AG04450 (cell line): ENCODE data around the gene VWA3A. TPM values are rescaled to one million over a fixed set of nuclear protein-coding genes. Genes with fewer than 3 reads are reported as not detected.
A peak's percentile ranks its signal among the peaks of the same experiment; 100 is the strongest.

Experiments
- CTCF ChIA-PET: fragments of 300-600, 350-600 bp; formaldehyde crosslinking; extraction: SDS; loops from one replicate; lab custom pipeline; 2022; ENCODE audit warnings: antibody characterized with exemption, inconsistent platforms; lab: Charles Lee
- POLR2A ChIA-PET: fragments of 350-600 bp; formaldehyde crosslinking; extraction: SDS; loops from one replicate; lab custom pipeline; 2021; ENCODE audit warnings: antibody characterized with exemption, inconsistent platforms; lab: Yijun Ruan, JAX
- DNase-seq: peaks from one replicate; pipeline ENCODE4 v3.0.0-alpha.2; 2011; ENCODE audit warnings: low read depth, low spot score
- H3K27ac ChIP-seq: one replicate; pipeline ENCODE4 v1.5.1; 2012; ENCODE audit warnings: low read depth, low read length, control low read depth
- H3K27me3 ChIP-seq: one replicate; pipeline ENCODE4 v1.6.0; 2012; ENCODE audit warnings: low read length; ENCODE audit not compliant: control insufficient read depth, insufficient read depth
- H3K4me3 ChIP-seq: 2 replicates; pipeline ENCODE4 v1.5.1; 2011; ENCODE audit warnings: mild to moderate bottlenecking, low read depth, low read length, control low read depth
- H3K9me3 ChIP-seq: 2 replicates; pipeline ENCODE4 v1.5.1; 2012; ENCODE audit warnings: low read length; ENCODE audit not compliant: control insufficient read depth, insufficient read depth
- CTCF ChIP-seq: IDR thresholded peaks from 2 replicates; pipeline ENCODE4 v1.5.1; 2011; ENCODE audit warnings: low read depth, low read length, control low read depth, inconsistent platforms
- polyA plus RNA-seq: library from polyadenylated mRNA; depleted of rRNA; stranded (reverse); fragments of >200 nt; gene quantifications from 2 replicates; pipeline ENCODE4 v1.2.3, GENCODE V29; 2011; rRNA removed

The VWA3A gene
- polyA plus RNA-seq, 1 experiment: not detected

GRCh38 chr16:22203091-22203490 lies 110.8 kb downstream of the VWA3A start:
- ChIA-PET CTCF (interaction anchor here (0.6 to 1.7 kb wide), 2 partner anchors 93 to 98 kb away, joined by 3 to 5 read pairs; no protein-coding TSS in a partner anchor), POLR2A (no interaction called here)
- no peaks in the 10 kb centered on the region; the same call in 1 of the 2 replicates for H3K9me3 ChIP-seq
- TF ChIP-seq CTCF: no peak
- no peak overlapping the region for H3K27ac ChIP-seq
- no peak overlapping the region for H3K4me3 ChIP-seq
- no peak for DNase-seq
- no peaks in the 10 kb centered on the region for H3K27me3 ChIP-seq

- Histone ChIP-seq H3K4me3 (no peak overlapping the region), H3K9me3 (no peaks in the 10 kb centered on the region; the same call in 1 of the 2 replicates), H3K27ac (no peak overlapping the region), H3K27me3 (no peaks in the 10 kb centered on the region)
- DNase-seq: no peak
- CTCF ChIA-PET: interaction anchor here (0.7 to 2.2 kb wide), 5 partner anchors 8 to 192 kb away, joined by 3 to 9 read pairs (median 5); no protein-coding TSS in a partner anchor
- POLR2A ChIA-PET: interaction anchor here (0.6 kb wide), 1 partner anchor 61 kb away, joined by 3 read pairs; no protein-coding TSS in a partner anchor
- TF ChIP-seq CTCF: no peak
Observed at GRCh38 chr16:22204091-22204655, 111.8 kb downstream of the VWA3A start.

GRCh38 chr16:22205577-22206012 lies 113.3 kb downstream of the VWA3A start:
- Histone ChIP-seq H3K4me3 (peak overlapping the region; percentile 78), H3K9me3 (no peaks in the 10 kb centered on the region; the same call in none of the 2 replicates), H3K27me3 (no peaks in the 10 kb centered on the region), H3K27ac (peak overlapping the region; percentile 73)
- POLR2A ChIA-PET: interaction anchor here (1.0 to 1.7 kb wide), 4 partner anchors 10 to 93 kb away, joined by 4 to 10 read pairs (median 6); no protein-coding TSS in a partner anchor
- TF ChIP-seq CTCF: no peak
- no peak for DNase-seq
- CTCF ChIA-PET: interaction anchor here (0.6 to 2.2 kb wide), 7 partner anchors 9 to 184 kb away, joined by 4 to 9 read pairs (median 5); no protein-coding TSS in a partner anchor

GRCh38 chr16:22206013-22206841 lies 113.9 kb downstream of the VWA3A start, which contains the start of gene EEF2K:
EEF2K (plus strand) TSS chr16:22206278; CDS start chr16:22225730, 19,452 bp downstream.
- Histone ChIP-seq H3K9me3 (peaks cover 4% of the 10 kb centered on the region), H3K27me3 (no peaks in the 10 kb centered on the region), H3K4me3 (peak within 1 kb of the TSS; percentile 78), H3K27ac (peak within 1 kb of the TSS; percentile 73)
- TF ChIP-seq CTCF: peak; percentile 63
- ChIA-PET CTCF (interaction anchor here (0.5 to 2.2 kb wide), 8 partner anchors 10 to 652 kb away, joined by 3 to 9 read pairs (median 4); no protein-coding TSS in a partner anchor), POLR2A (interaction anchor here (0.6 to 1.7 kb wide), 5 partner anchors 10 to 92 kb away, joined by 4 to 10 read pairs (median 5); no protein-coding TSS in a partner anchor)
- peak; percentile 86 for DNase-seq

Other genes with a start within 250 kb of the VWA3A start
- 16.8 and 19.5 TPM in 2 replicates for gene NPIPB4, start 234.8 kb upstream of the VWA3A start, polyA plus RNA-seq
- 209 and 245 TPM in 2 replicates for gene UQCRC2, start 139.2 kb upstream of the VWA3A start, polyA plus RNA-seq
- gene PDZD9, start 91.4 kb upstream of the VWA3A start, polyA plus RNA-seq: not detected in 2 replicates
- gene MOSMO, start 84.4 kb upstream of the VWA3A start, polyA plus RNA-seq: 15.6 and 15.8 TPM in 2 replicates
- not detected in 2 replicates for gene SDR42E2, start 70.0 kb downstream of the VWA3A start, polyA plus RNA-seq
- 9.6 and 13.5 TPM in 2 replicates for gene EEF2K, start 113.7 kb downstream of the VWA3A start, polyA plus RNA-seq
- gene POLR3E, start 204.9 kb downstream of the VWA3A start, polyA plus RNA-seq: 32.0 and 43.6 TPM in 2 replicates